COLO668 (cell line): Measurements from ENCODE around the gene ADD3.
"Not testable (repeated sequence)": the region's sequence is repeated elsewhere in the genome, so short reads cannot be mapped to it uniquely, and the experiment has no call there.

ENCODE experiments used
- DNase-seq: peaks from one replicate; lab custom pipeline; 2025; ENCODE audit not compliant: unreplicated experiment; lab: John Stamatoyannopoulos, UW

Gene ADD3

GRCh38 chr10:109976681-109977080, 31.1 kb upstream of the ADD3 start:
- DNase-seq: no peak

- DNase-seq: peak; percentile 14
Observed at GRCh38 chr10:109977382-109977806, 30.4 kb upstream of the ADD3 start.

- peak; percentile 11 for DNase-seq
Observed at GRCh38 chr10:109978481-109978880, 29.3 kb upstream of the ADD3 start.

DNA sequence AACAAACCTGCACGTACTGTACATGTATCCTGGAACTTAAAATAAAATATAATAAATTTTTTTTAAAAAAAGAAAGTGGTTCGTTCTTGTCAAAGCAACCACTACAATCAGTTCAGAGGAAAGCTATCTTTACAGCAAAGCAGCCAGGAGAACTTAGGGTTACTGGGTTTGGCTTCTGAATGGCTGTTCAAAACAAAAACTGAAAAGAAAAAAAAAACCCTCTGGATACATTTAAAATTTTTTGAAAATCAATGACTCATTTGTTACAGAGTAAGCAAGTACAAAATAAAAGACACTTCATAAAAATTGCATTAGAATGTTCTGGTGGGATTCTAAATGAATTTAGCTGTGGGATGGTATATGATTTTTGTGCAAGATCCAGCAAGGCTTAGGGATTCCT, 28.6 kb upstream of the ADD3 start:
- DNase-seq: no peak

DNA sequence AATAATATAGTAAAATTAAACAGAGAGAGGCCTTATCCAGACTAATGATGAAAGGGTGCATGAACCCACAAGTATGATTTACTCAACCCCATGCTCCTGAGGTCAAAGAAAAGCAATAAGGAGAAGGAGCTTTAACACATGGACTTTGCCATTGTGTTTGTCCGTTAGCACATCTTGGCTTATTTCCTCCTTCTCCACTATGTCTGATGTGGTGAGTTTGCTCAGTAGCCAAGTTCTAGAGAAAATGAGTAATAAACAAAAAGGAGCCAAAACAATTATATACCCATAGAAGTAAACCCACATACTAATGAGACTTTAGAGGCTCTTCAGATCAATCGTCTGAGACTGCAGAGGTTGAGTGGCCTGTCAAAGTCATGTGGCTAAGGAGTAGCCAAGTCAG, 26.1 kb upstream of the ADD3 start:
- no peak for DNase-seq

- DNase-seq: no peak
Observed at GRCh38 chr10:109982123-109982522, 25.7 kb upstream of the ADD3 start.

GRCh38 chr10:109982812-109983211, 25.0 kb upstream of the ADD3 start:
- DNase-seq: no peak

- no peak for DNase-seq
Observed at GRCh38 chr10:109984013-109984412, 23.8 kb upstream of the ADD3 start.

- not testable (repeated sequence) for DNase-seq
Observed at GRCh38 chr10:109985768-109986167, 22.0 kb upstream of the ADD3 start.

- DNase-seq: no peak
Observed at GRCh38 chr10:109987452-109988211, 20.2 kb upstream of the ADD3 start.

GRCh38 chr10:109988212-109988596, 19.6 kb upstream of the ADD3 start:
- DNase-seq: no peak

- no peak for DNase-seq
Observed at GRCh38 chr10:109991266-109991855, 16.4 kb upstream of the ADD3 start.

DNA sequence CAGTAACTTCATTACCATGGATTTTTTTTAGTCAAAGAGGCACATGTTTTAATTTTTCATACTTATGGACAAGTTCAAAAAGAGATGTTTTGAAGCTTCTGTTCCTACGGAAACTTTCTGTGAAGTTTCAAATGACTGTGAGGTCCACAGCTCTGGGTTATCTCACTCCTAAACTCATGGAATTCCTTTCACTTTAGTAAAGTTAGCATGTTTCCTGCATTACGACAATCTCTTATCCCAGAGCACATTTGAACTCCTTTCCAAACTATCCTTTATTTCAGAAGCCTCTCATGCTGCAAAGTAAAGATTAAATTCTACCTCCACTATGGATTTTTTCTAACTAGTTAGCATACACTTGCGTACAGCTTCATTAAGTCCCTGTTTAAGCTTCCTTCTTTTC, 15.3 kb upstream of the ADD3 start:
- DNase-seq: no peak

GRCh38 chr10:109993551-109994330, 14.0 kb upstream of the ADD3 start:
- no peak for DNase-seq

- DNase-seq: no peak
Observed at GRCh38 chr10:109994711-109995577, 12.8 kb upstream of the ADD3 start.

DNA sequence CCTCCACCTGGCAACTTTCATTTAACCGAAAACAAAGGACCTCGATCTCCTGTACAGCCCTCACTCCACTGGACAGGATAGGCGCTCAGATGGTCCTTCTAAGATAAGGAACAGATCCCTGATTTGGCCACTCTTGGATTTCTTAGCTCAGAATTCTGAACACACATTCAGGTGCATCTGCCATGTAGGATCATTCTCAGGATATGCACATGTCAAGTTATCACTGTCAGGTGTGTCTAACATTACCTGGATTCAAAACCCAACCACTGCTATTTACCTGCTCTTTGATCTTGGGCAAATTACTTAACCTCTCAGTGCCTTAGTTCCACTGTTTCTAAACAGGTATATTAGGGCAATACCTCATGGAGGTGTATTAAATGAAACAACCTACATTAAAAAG, 12.2 kb upstream of the ADD3 start:
- DNase-seq: no peak

DNA sequence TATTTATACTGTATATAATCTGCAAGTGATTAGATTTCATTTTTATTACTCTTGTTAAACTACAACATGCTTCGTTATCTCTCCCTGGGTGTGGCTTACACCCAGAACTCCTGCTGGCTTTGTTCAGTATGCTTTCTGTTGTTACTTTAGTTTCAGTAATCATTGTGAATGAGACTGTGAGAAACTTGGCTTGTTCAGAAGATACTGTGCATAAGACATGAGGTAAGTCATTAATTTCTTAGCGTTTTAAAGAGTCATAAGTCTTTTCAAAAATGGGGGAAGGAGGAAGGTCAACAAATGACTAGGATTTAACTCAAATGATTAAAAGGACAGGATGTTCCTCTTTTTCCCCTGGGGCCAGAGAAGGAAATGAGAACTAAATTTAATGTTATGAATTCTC, 11.6 kb upstream of the ADD3 start:
- no peak for DNase-seq

DNA sequence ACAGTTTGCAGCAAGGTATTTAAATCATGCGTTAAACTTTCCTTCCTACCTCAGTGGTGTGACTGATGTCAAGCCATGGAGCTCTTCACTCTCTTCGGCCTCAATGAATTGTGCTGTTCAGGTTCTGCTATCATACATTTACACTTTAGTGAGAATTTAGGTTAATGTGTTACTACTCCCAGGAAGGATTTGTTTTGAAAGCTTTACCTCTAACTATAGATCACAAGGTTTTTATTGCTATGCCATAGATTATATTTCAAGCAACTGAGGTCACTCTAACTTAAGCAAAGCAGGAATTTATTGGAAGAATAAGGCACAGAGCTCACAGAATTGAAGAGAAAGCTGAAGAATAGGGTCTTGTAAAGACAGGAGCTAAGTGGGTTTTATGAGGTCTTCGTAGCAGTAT, 11.0 kb upstream of the ADD3 start:
- no peak for DNase-seq

- DNase-seq: no peak
Observed at GRCh38 chr10:109997233-109997632, 10.6 kb upstream of the ADD3 start.

- DNase-seq: no peak
Observed at GRCh38 chr10:109998513-109998912, 9.3 kb upstream of the ADD3 start.
